Measurements from ENCODE around the gene AK2.

The AK2 gene

DNA sequence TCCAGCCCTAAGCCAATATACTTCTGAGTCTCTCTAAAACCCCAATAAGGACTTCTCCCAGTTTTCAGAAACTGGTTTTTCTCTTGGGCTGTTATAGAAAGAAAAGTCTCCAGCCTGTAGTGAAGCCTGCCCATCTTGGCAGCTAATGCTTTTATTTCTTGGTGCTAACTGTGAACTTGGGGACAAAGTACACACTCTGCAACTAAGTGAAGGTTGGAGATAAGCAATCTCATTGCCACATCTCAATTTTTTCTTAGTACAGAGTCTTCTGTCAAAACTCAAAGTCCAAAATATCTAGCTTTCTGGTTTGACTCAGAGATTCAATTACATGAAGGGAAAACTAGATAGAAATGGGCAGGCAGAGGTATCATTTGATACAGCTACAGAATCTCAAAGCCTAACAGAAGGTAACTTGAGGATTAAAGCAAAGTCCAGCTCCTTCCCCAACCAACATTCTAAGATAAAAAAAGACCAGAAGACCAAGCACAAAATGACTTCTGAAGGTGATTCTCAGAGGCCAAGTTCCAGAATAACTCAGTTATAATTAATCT is 14.0 kb downstream of the AK2 start:
- no peak for DNase-seq (ENCODE audit: low spot score)

- DNase-seq (ENCODE audit: low spot score), result no peak
Measured at GRCh38 chr1:33021567-33022431, 14.9 kb downstream of the AK2 start.

DNA sequence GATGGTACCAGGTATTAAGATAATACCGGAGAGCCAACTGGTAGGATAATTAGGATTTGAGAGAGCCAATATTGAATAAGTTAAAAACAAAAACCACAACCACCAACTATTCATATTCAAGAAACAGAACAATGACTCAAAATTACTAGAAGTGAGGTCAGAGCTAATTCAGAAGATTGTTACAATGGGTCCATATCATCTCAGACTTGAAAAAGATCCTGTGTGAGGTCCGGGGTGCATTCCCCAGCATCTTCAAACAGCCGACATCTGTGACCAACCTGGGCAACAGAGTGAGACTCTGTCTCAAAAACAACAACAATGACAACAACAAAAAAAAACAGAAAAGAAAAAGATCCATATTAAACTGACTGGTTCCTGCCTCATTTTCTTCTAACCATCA is 18.6 kb downstream of the AK2 start:
- DNase-seq (ENCODE audit: low spot score), result no peak

GRCh38 chr1:33017175-33017574 is 19.5 kb downstream of the AK2 start:
- DNase-seq (ENCODE audit: low spot score), result no peak

DNA sequence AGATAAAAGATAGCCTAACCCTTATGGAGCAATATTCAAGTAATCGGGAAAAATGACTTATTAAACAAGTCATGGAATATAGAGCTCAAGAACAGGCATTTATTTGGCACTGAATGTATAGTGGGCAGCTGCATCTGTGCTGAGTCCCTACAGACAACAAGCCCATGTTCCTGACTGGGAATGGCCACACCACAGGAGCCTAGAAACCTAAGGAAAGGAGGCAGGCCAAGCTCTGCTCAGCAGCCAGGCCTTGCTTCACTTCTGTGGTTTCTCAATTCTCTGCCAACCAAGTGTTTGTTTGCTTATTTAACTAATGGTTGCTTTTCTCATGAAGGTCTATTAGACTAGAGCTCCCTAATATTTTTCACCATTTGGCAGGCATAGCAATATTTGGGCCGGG is 21.5 kb downstream of the AK2 start:
- no peak for DNase-seq (ENCODE audit: low spot score)

DNA sequence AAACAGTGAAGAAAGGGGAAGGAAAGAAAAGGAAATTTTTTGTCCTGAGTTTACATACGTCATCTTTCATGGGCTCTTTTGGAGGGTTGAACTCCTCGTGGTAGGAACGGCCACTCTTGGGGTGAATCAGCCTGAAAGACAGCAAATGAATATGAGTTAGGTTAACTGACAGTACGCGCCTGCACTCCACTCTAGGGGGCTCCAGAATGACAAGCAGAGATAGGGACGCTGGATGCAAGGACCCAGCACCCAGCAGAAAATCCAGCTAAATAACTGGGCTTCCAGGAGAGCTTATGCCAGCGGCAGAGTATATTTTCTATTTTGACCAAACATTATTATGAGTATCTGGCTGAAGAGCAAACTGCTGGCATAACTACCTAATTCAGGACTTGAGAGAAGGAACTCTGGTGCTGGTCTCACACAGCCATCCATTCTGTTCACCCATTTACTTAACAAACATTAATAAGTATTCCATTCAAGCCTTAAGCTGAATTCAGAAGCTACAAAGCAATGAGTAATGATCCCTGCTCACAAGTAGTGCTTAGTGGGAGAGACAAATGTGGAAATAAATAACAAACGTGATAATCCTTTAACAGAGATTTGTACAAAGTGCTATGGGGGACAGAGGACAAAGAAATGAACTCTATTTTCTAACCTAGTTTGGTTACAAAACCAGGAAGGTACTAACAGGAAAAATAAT is 22.1 kb downstream of the AK2 start:
- DNase-seq (ENCODE audit: low spot score), result no peak

DNA sequence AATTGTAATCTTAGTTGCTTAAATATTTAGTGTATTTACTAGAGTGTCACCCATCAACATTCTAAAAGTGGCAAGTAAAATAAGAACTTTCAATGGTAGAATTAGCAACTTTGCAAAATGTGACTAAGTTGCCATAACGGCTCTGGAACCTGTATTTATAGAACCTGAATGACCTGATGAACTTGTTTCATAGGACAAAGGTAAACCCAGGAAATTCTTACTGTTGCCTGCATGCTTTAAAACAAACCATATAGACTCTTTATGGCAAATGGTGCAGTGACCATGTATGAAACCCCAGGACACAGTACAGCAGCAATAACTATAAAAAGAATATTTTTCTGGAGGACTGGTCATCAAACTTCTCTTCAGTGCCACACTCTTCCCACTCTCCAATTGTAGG is 22.9 kb downstream of the AK2 start:
- no peak for DNase-seq (ENCODE audit: low spot score)

DNA sequence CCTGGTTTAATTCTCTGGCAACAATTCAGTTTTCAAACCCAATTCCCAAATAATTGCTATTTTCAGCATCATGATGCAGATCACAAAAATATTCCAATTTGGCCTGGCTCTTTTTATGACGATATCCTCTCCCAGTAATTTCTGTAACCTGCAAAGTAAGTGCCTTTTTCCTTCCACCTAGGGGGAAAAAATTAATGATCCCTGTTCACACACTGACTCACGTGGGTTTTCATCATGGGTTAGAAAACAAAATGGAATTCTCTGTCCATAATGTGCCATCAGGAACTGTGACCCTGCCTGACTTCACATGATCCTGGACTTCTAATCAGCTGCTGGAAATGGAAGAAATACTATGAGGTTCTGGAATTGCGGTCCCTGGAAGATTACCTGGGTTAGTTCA is 24.5 kb downstream of the AK2 start:
- no peak for DNase-seq (ENCODE audit: low spot score)

DNA sequence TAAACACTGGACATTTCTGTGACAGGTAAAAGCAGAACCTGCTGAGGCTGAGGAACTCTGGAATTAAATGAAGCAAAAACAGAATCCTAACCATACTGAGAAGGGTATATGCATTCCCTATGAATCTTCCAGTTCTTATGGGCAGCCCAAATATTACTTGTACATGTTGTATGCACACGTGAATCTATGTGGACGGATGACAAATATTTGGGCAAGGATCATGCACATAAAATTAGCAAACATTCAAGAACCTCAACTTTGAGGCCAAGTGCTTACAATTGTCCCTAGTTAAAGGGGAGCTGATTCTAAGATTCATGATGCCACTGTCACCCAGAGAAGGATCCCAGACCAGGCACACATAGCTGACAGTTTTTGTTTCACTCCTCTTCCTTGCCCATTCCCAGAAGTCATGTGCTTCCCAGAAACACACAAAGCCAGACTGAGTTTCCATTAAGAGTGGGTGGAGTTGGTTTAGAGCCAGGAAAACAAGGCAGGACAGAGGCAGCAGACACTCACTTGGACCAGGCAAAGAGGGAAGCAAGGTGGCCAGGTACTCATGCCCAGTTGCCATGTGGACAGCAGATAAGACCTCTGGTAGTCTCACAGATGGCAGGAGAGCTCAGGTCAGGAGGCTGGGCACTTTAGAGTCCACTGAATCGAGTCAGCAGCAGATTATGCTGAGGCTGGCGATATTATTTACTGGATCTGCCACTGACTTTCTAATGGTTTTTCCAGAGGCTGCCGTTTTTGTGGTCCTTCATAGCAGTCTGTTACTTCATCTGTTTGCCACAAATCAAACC is 25.6 kb downstream of the AK2 start:
- no peak for DNase-seq (ENCODE audit: low spot score)

- no peak for DNase-seq (ENCODE audit: low spot score)
Measured at GRCh38 chr1:33009561-33009960, 27.1 kb downstream of the AK2 start.

DNA sequence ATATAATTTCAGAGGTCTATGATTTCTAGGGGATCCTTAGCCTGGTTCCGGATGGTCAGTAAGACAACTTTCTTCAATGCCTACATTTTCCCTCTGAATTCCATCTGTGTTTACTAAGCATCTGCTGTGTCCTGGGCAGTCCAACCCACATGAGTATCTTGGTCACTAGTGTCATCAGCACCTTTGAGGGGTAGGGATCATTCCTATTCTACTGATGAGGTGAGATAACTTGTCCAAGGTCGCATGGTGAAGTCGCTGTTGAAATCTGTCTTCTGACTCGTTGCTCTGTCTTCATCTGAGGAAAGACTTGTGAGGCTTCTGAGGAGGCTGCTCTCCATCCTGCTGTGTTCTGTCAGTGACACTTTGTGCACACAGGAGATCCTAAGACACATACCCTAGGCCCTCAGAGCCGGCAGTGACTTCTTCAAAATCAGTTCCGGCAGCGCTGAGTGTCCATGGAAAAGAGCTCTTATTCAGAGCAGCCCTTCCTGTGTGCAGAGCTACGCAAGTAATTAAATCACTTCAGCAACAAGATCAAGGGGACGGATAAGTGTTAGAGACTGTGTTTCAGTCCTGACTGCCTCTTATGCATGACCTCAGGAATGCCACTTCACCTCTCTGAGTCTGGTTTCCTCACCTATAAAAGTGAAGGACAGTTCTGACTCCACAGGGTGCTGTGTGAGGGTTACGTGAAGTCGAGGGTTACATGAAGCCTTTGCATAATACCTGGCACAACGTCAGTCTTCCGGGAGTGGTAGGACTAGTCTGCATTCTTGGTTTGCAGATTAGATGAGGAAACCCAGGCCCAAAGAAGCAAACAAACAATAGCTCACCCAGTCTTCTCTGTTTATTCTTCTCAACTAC is 28.4 kb downstream of the AK2 start:
- DNase-seq (ENCODE audit: low spot score), result no peak

DNA sequence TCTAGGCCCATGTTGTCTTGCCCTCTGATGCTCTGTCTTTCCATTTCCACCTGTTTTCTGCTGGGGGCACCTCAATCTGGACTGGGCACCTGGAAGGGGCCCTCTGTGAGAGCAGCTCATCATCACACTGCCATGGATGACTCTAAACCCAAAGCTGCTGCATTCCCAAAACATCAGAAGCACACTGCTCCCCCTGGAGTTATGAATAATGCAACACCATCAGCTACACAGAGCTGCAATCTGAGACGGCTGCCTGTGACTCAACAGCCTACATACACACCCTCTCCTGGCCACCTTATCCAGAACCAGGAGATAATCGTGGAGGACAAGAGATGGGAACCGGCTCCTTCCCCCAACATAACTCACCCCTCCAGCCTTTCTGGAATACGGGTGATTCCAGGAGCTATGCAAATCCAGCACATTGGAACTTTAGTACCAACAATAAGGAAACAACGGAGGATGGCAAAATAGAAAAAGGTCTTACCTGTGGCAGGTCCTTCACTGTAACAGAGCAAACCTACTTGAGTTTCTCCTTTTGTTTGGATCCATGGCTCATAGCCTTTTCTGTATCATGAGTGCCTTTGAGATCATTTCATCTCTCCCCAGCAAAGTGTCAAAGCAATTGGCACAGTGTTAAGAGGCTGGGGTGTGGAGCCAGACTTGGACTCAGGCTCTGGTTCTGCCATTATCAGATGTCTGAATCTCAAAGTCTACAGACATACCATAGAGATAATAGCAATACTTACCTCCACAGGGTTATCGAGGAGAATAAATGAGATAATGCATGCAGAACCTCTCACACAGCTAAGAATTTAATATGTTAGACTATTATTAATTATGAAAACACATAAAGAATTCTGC is 29.3 kb downstream of the AK2 start:
- peak; percentile 53 for DNase-seq (ENCODE audit: low spot score)

DNA sequence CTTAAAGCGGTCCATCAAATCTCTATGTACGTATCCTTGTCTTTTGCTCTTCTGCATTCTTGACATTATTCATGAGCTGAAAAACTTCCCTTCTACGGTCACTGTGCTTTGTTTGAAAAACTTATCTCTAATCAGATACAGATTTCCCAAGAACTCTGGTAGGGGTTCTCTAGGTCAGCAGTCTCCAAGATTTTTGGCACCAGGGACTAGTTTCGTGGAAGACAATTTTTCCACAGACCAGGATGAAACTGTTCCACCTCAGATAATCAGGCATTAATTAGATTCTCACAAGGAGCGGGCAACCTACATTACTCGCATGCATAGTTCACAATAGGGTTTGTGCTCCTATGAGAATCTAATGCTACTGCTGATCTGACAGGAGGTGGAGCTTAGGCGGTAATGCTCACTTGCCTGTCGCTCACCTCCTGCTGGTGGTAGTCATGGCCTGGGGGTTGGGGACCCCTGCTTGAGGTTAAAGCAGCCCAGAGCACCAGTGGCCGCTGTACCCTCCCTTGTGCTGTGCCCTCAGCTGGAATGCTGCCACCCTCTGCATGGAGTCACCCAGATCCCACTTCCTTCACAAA is 30.8 kb downstream of the AK2 start:
- DNase-seq (ENCODE audit: low spot score), result no peak

- DNase-seq (ENCODE audit: low spot score), result no peak
Measured at GRCh38 chr1:33005117-33005837, 31.4 kb downstream of the AK2 start.

DNA sequence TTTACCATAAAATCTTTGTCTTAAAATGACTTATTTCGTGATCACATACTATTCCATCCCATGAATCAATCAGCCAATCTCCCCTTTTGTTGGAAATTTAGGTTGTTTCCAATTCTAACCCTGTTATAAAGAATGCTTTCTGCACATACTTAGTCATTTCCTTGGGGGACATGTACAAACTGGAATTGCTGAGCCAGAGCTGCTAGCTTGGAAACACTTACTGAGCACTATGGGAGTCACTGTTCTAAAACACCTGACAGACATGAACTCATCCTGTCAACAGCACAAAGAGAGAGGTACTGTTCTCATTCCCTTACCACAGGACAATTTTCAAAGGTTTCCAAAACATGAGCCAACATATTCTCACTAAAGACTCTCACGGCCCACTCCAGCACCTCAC is 32.1 kb downstream of the AK2 start:
- DNase-seq (ENCODE audit: low spot score), result no peak

DNA sequence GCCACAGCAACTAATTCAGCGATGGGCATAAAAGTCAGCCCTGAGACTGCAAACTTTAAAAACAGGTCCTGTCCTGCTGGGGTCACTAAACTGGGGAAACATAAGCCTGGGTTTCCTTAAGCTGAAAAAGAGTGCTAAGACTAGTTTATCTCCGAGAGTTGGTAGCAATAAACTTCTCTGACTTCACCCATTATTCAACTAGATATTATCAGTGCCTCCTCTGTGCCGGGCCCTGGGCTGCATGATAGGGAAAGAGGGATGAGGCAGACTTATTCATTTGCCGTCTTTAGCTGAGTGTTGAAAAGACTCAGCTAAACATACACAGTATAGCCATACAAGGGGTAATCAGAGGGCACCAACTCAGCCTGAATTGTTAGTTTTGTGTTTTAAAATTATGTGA is 33.0 kb downstream of the AK2 start:
- no peak for DNase-seq (ENCODE audit: low spot score)

DNA sequence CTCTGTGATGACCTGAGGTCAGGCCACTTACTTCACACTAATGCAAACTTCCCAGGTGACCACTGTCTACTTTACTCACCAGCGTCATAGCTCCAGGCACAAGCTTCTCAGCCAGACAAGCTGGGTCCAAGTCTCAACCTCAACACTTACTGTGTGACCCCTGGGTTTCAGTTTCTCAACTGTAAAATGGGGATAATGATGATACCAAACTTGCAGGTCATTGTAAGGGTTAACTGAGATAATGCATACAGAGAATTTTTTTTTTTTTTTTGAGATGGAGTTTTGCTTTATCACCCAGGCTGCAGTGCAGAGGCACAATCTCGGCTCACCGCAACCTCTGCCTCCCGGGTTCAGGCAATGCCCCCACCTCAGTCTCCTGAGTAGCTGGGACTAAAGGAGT is 34.7 kb downstream of the AK2 start:
- DNase-seq (ENCODE audit: low spot score), result no peak

DNA sequence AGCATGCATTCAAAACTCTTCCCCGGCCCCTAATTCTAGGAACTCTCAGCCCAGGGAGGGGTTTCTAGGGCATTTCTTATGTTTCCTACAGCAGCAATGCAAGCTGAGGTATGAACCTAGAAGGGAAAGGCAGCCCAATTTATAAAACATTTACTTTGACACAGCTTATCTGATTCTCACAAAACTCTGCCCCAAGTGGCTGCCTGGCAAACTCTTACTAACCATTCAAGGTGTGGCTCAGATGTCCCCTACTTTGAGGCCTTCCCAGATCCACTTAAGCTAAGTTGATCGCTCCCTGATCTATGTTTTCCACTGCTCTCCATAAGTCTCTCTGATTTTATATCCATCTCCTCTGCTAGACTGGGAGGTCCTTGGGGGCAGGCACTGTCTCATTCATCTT is 35.4 kb downstream of the AK2 start:
- DNase-seq (ENCODE audit: low spot score), result no peak

GRCh38 chr1:33000427-33001026 is 36.2 kb downstream of the AK2 start:
- no peak for DNase-seq (ENCODE audit: low spot score)

Data from ecto neural progenitor cell (in vitro differentiated cells).